SK-N-SH (cell line): ENCODE results near the gene STK32C. TPM values are rescaled to one million over a fixed set of nuclear protein-coding genes. Genes with fewer than 3 reads are reported as not detected.

Source experiments
- CTCF ChIA-PET: fragments of 300-600, 350-600 bp; formaldehyde crosslinking; extraction: SDS; loops from one replicate; lab custom pipeline; 2021; lab: Yijun Ruan, JAX
- POLR2A ChIA-PET: fragments of 350-600 bp; sonication (Branson Sonifier 250); formaldehyde crosslinking; extraction: SDS; loops from one replicate; lab custom pipeline; 2020; ENCODE audit warnings: antibody characterized with exemption, inconsistent platforms; lab: Yijun Ruan, JAX
- DNase-seq: peaks from one replicate; pipeline ENCODE4 v3.0.0; 2012
- H2AFZ ChIP-seq: fragments of 200-600 bp; sonication (generic); 2 replicates; pipeline ENCODE4 v1.8.1; 2016; ENCODE audit warnings: antibody characterized with exemption, mild to moderate bottlenecking, low read depth
- H3F3A ChIP-seq: fragments of 200-600 bp; sonication (generic); replicated peaks from 2 replicates; pipeline ENCODE3; 2016; ENCODE audit warnings: antibody characterized with exemption, mild to moderate bottlenecking; ENCODE audit not compliant: insufficient read depth
- H3K27ac ChIP-seq, 2 experiments: fragments of 200-500 bp in 1 of 2; fragments of 200-600 bp in 1 of 2; sonication (Bioruptor generic) in 1 of 2; sonication (generic), shearing (Covaris generic) in 1 of 2; 2 replicates each; pipeline versions ENCODE4 v1.5.1 to v1.6.1; 2014 to 2016; ENCODE audit warnings: low read depth in 2 of 2, inconsistent platforms in 1 of 2, low read length in 1 of 2, mild to moderate bottlenecking in 1 of 2, mixed read lengths in 1 of 2
- H3K27me3 ChIP-seq: fragments of 200-600 bp; sonication (generic), shearing (Covaris generic); 2 replicates; pipeline ENCODE4 v1.6.1; 2016; ENCODE audit warnings: mixed run types; ENCODE audit not compliant: insufficient read depth
- H3K36me3 ChIP-seq, 2 experiments: fragments of 200-500 bp in 1 of 2; fragments of 200-600 bp in 1 of 2; sonication (Bioruptor generic) in 1 of 2; sonication (generic) in 1 of 2; replicated peaks in 1 of 2; 2 replicates each; pipeline versions ENCODE3 to v1.5.1; 2014 to 2016; ENCODE audit warnings: low read length in 1 of 2, mild to moderate bottlenecking in 1 of 2; ENCODE audit not compliant: insufficient read depth in 2 of 2, control insufficient read depth in 1 of 2
- H3K4me1 ChIP-seq, 2 experiments: fragments of 200-500 bp in 1 of 2; fragments of 200-600 bp in 1 of 2; sonication (Bioruptor generic) in 1 of 2; sonication (generic), shearing (Covaris generic) in 1 of 2; 2 replicates each; pipeline versions ENCODE4 v1.5.1 to v1.6.1; 2014 to 2016; ENCODE audit warnings: low read depth in 1 of 2, low read length in 1 of 2, mixed run types in 1 of 2; ENCODE audit not compliant: insufficient read depth in 2 of 2, control insufficient read depth in 1 of 2
- H3K4me2 ChIP-seq: fragments of 200-600 bp; sonication (generic), shearing (Covaris generic); 2 replicates; pipeline ENCODE4 v1.6.1; 2017; ENCODE audit warnings: mixed run types
- H3K4me3 ChIP-seq, 2 experiments: fragments of 200-500 bp in 1 of 2; fragments of 200-600 bp in 1 of 2; sonication (Bioruptor generic) in 1 of 2; sonication (generic), shearing (Covaris generic) in 1 of 2; 2 replicates each; pipeline versions ENCODE4 v1.5.1 to v1.8.1; 2014 to 2016; ENCODE audit warnings: low read depth in 2 of 2, inconsistent platforms in 1 of 2, low read length in 1 of 2, mild to moderate bottlenecking in 1 of 2, mixed read lengths in 1 of 2, moderate library complexity in 1 of 2
- H3K79me2 ChIP-seq: fragments of 200-600 bp; sonication (generic); 2 replicates; pipeline ENCODE4 v1.8.1; 2017; ENCODE audit warnings: mild to moderate bottlenecking; ENCODE audit not compliant: insufficient read depth
- H3K9ac ChIP-seq: fragments of 200-600 bp; sonication (generic); 2 replicates; pipeline ENCODE4 v1.6.1; 2017; ENCODE audit warnings: mixed run types
- H3K9me2 ChIP-seq: fragments of 200-600 bp; sonication (generic); 2 replicates; pipeline ENCODE4 v1.6.1; 2017; ENCODE audit warnings: mixed run types
- H3K9me3 ChIP-seq: fragments of 200-600 bp; sonication (generic); 2 replicates; pipeline ENCODE4 v1.6.1; 2017; ENCODE audit warnings: mixed run types, mild to moderate bottlenecking, moderate library complexity
- H4K20me1 ChIP-seq: fragments of 200-600 bp; sonication (generic); 2 replicates; pipeline ENCODE4 v1.6.1; 2017; ENCODE audit warnings: mild to moderate bottlenecking, mixed run types; ENCODE audit not compliant: insufficient read depth
- CHD2 ChIP-seq: fragments of 150-350 bp; IDR thresholded peaks from 2 replicates; pipeline ENCODE4 v1.6.1; 2018; ENCODE audit warnings: low read length; ENCODE audit not compliant: partially characterized antibody
- ELF1 ChIP-seq: IDR thresholded peaks from 2 replicates; pipeline ENCODE4 v1.4.0; 2012
- EP300 ChIP-seq, 2 experiments: IDR thresholded peaks; 2 replicates each; pipeline versions ENCODE4 v1.4.0 to v1.6.1; 2012; ENCODE audit warnings: borderline replicate concordance in 1 of 2, low read depth in 1 of 2, low read length in 1 of 2
- GATA2 ChIP-seq: sonication (generic); formaldehyde crosslinking; IDR thresholded peaks from 2 replicates; pipeline ENCODE4 v1.5.0; 2020; ENCODE audit warnings: mild to moderate bottlenecking, missing genetic modification reagents
- JUND ChIP-seq: IDR thresholded peaks from 2 replicates; pipeline ENCODE4 v1.4.0; 2012
- MEF2A ChIP-seq: IDR thresholded peaks from 2 replicates; pipeline ENCODE4 v1.4.0; 2012; ENCODE audit warnings: low read depth, borderline replicate concordance
- NRF1 ChIP-seq: IDR thresholded peaks from 2 replicates; pipeline ENCODE4 v1.6.1; 2012; ENCODE audit warnings: low read depth, mild to moderate bottlenecking, low read length
- RFX5 ChIP-seq: IDR thresholded peaks from 2 replicates; pipeline ENCODE4 v1.6.1; 2012; ENCODE audit warnings: mild to moderate bottlenecking, improper control_type of control experiment, low read length
- RXRA ChIP-seq: IDR thresholded peaks from 2 replicates; pipeline ENCODE4 v1.4.0; 2012; ENCODE audit warnings: low read depth, mild to moderate bottlenecking, borderline replicate concordance
- SIN3A ChIP-seq: IDR thresholded peaks from 2 replicates; pipeline ENCODE4 v1.6.1; 2012; ENCODE audit warnings: low read depth, mild to moderate bottlenecking, low read length, moderate library complexity, borderline replicate concordance
- SMC3 ChIP-seq: IDR thresholded peaks from 2 replicates; pipeline ENCODE4 v1.6.1; 2012; ENCODE audit warnings: low read depth, low read length, improper control_type of control experiment
- TAF1 ChIP-seq: IDR thresholded peaks from 2 replicates; pipeline ENCODE4 v1.6.1; 2012; ENCODE audit warnings: low read depth, mild to moderate bottlenecking, low read length, moderate library complexity, borderline replicate concordance
- TCF12 ChIP-seq: IDR thresholded peaks from 2 replicates; pipeline ENCODE4 v1.4.0; 2012
- TEAD4 ChIP-seq: IDR thresholded peaks from 2 replicates; pipeline ENCODE4 v1.4.0; 2012; ENCODE audit warnings: mild to moderate bottlenecking, borderline replicate concordance; ENCODE audit not compliant: insufficient read depth
- WGBS: methylation state at CpG from one replicate; pipeline ENCODE4 v1.1.6; 2017; ENCODE audit warnings: low lambda C conversion rate; 5-methylcytosine and 5-hydroxymethylcytosine counted together
- polyA plus RNA-seq, 3 experiments: library from polyadenylated mRNA; depleted of rRNA; stranded (reverse); fragments of >200 nt; gene quantifications; 2 replicates each; pipeline ENCODE4 v1.2.3, GENCODE V29; 2012
- TF ChIP-seq, protein P1 (sequence below): fragments of 150-350 bp; IDR thresholded peaks from 2 replicates; pipeline ENCODE4 v1.6.1; 2016; ENCODE audit warnings: mild to moderate bottlenecking, low read depth, low read length
- TF ChIP-seq, protein P2 (sequence below): IDR thresholded peaks from 2 replicates; pipeline ENCODE4 v1.6.1; 2012; ENCODE audit warnings: mild to moderate bottlenecking, low read depth, low read length, moderate library complexity
- TF ChIP-seq, protein P3 (sequence below): IDR thresholded peaks from 2 replicates; pipeline ENCODE4; 2012

STK32C gene
- polyA plus RNA-seq, 1 of the 3 experiments (the other 2 are of a cell fraction), result 27.8 TPM

DNA sequence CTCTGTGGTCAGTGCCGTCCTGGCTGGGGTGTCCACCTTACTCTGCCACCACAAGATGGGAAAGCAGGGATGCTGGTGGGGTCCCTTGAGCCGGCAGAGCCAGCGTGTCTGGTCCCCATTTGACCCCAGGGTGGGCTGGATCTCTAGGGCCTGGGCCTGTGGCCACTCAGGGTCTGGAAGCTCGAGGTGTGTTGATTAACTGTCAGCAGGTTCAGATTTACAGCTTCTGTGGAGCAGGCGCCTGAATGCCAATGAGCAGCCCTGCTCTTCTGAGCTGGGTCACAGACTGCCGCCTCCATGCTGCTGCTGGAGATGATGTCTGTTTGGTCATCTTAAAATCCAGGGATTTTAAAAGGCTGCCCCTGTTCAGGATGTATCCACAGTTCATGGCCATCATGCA lies 132.3 kb downstream of the STK32C start (continued):
- TF ChIP-seq, protein P1, sequence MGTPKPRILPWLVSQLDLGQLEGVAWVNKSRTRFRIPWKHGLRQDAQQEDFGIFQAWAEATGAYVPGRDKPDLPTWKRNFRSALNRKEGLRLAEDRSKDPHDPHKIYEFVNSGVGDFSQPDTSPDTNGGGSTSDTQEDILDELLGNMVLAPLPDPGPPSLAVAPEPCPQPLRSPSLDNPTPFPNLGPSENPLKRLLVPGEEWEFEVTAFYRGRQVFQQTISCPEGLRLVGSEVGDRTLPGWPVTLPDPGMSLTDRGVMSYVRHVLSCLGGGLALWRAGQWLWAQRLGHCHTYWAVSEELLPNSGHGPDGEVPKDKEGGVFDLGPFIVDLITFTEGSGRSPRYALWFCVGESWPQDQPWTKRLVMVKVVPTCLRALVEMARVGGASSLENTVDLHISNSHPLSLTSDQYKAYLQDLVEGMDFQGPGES, result no peak

DNA sequence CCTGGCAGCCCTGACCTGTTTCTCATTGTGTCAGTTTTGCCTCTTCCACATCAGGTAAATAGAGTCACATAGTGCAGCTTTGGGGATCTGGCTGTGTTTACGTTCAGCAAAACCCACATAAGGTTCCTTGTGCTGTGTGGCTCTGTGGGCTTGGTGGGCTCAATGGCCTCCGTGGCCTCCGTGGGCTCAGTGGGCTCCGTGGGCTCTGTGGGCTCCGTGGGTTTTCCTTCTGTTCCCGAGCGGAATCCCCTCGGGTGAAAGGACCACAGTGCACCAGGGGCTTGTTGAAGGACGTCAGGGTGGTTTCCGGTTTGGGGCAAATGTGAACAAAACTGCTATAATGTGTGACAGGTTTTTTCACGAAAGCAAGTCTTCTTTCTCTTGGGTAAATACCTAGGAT lies 133.5 kb downstream of the STK32C start:
- Histone ChIP-seq H3K36me3 (no peaks in the 10 kb centered on the region), H2AFZ (no peak overlapping the region)
- 63% methylated on average over 10 of the region's 11 CpGs for WGBS
- no peak for TF ChIP-seq SIN3A
- no peak for TF ChIP-seq TCF12
- no peak for TF ChIP-seq EP300 (IDR thresholded peaks at IDR 0.05; ENCODE audit: borderline replicate concordance in 1 of 2, low read depth in 1 of 2, low read length in 1 of 2)
- no peak for TF ChIP-seq RFX5
- TF ChIP-seq CHD2, result no peak
- no peak for TF ChIP-seq TEAD4
- no peak for TF ChIP-seq GATA2 (CRISPR knock-in tag)
- no peak for TF ChIP-seq SMC3
- TF ChIP-seq, protein P1, result no peak
- TF ChIP-seq TAF1, result no peak
- TF ChIP-seq, all 33 proteins: peak for 0
- H3K27ac ChIP-seq, result no peak overlapping the region
- H3K9me2 ChIP-seq, result no peaks in the 10 kb centered on the region
- H3K4me3 ChIP-seq, result no peak overlapping the region
- DNase-seq, result no peak
- H3F3A ChIP-seq, result no peaks in the 10 kb centered on the region
- ChIA-PET CTCF (no interaction called here), POLR2A (no interaction called here)
- H4K20me1 ChIP-seq, result no peaks in the 10 kb centered on the region
- no peaks in the 10 kb centered on the region for H3K27me3 ChIP-seq
- no peaks in the 10 kb centered on the region for H3K9me3 ChIP-seq
- no peak overlapping the region for H3K4me2 ChIP-seq
- no peak overlapping the region for H3K9ac ChIP-seq
- H3K4me1 ChIP-seq, result peaks cover 0 to 19% of the 10 kb centered on the region in 2 experiments; a peak in 1 of 4 replicates
- no peaks in the 10 kb centered on the region for H3K79me2 ChIP-seq

DNA sequence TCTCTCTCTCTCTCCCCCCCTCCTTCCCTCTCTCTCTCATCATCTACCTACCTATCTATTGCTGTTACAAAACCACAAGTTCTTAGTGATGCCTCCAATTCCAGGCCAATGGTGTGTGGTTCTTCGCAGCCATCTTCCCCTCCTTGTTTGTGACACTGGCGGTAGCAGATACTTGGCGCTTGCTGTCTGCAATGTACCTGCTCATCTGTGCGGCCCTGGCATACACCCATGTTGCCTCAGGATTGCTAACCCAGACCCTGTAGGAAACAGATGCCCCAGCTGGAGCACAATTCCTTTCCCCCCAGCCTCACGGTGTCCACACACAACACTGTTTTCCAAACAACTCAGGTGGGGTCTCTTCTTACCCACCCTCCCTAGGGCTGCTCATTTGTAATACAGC lies 134.6 kb downstream of the STK32C start:
- DNase-seq, result no peak
- H3K4me3 ChIP-seq, result no peak overlapping the region
- H3K27ac ChIP-seq, result no peak overlapping the region; a peak in 1 of 4 replicates
- H3F3A ChIP-seq, result no peaks in the 10 kb centered on the region
- 71% methylated on average over 5 of the region's 5 CpGs for WGBS
- no peak overlapping the region for H3K4me2 ChIP-seq
- no peaks in the 10 kb centered on the region for H3K27me3 ChIP-seq
- ChIA-PET POLR2A (no interaction called here), CTCF (no interaction called here)
- peaks cover 0 to 19% of the 10 kb centered on the region in 2 experiments; a peak in 1 of 4 replicates for H3K4me1 ChIP-seq
- H3K9me2 ChIP-seq, result no peaks in the 10 kb centered on the region
- no peaks in the 10 kb centered on the region for H3K9me3 ChIP-seq
- H4K20me1 ChIP-seq, result no peaks in the 10 kb centered on the region
- no peaks in the 10 kb centered on the region for H3K79me2 ChIP-seq
- no peaks in the 10 kb centered on the region for H3K36me3 ChIP-seq
- TF ChIP-seq, protein P2, sequence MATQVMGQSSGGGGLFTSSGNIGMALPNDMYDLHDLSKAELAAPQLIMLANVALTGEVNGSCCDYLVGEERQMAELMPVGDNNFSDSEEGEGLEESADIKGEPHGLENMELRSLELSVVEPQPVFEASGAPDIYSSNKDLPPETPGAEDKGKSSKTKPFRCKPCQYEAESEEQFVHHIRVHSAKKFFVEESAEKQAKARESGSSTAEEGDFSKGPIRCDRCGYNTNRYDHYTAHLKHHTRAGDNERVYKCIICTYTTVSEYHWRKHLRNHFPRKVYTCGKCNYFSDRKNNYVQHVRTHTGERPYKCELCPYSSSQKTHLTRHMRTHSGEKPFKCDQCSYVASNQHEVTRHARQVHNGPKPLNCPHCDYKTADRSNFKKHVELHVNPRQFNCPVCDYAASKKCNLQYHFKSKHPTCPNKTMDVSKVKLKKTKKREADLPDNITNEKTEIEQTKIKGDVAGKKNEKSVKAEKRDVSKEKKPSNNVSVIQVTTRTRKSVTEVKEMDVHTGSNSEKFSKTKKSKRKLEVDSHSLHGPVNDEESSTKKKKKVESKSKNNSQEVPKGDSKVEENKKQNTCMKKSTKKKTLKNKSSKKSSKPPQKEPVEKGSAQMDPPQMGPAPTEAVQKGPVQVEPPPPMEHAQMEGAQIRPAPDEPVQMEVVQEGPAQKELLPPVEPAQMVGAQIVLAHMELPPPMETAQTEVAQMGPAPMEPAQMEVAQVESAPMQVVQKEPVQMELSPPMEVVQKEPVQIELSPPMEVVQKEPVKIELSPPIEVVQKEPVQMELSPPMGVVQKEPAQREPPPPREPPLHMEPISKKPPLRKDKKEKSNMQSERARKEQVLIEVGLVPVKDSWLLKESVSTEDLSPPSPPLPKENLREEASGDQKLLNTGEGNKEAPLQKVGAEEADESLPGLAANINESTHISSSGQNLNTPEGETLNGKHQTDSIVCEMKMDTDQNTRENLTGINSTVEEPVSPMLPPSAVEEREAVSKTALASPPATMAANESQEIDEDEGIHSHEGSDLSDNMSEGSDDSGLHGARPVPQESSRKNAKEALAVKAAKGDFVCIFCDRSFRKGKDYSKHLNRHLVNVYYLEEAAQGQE, result no peak
- TF ChIP-seq ELF1 (no peak), MEF2A (no peak), GATA2 (CRISPR knock-in tag) (no peak), JUND (no peak), CHD2 (no peak), RXRA (no peak), NRF1 (no peak), TEAD4 (no peak)
- TF ChIP-seq, protein P3, sequence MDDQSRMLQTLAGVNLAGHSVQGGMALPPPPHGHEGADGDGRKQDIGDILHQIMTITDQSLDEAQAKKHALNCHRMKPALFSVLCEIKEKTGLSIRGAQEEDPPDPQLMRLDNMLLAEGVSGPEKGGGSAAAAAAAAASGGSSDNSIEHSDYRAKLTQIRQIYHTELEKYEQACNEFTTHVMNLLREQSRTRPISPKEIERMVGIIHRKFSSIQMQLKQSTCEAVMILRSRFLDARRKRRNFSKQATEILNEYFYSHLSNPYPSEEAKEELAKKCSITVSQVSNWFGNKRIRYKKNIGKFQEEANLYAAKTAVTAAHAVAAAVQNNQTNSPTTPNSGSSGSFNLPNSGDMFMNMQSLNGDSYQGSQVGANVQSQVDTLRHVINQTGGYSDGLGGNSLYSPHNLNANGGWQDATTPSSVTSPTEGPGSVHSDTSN, result no peak
- H2AFZ ChIP-seq, result no peak overlapping the region
- H3K9ac ChIP-seq, result no peak overlapping the region
